ENCODE data around the gene ANTXR1.
"Not testable (repeated sequence)": the region's sequence is repeated elsewhere in the genome, so short reads cannot be mapped to it uniquely, and the experiment has no call there.

Gene ANTXR1

DNA sequence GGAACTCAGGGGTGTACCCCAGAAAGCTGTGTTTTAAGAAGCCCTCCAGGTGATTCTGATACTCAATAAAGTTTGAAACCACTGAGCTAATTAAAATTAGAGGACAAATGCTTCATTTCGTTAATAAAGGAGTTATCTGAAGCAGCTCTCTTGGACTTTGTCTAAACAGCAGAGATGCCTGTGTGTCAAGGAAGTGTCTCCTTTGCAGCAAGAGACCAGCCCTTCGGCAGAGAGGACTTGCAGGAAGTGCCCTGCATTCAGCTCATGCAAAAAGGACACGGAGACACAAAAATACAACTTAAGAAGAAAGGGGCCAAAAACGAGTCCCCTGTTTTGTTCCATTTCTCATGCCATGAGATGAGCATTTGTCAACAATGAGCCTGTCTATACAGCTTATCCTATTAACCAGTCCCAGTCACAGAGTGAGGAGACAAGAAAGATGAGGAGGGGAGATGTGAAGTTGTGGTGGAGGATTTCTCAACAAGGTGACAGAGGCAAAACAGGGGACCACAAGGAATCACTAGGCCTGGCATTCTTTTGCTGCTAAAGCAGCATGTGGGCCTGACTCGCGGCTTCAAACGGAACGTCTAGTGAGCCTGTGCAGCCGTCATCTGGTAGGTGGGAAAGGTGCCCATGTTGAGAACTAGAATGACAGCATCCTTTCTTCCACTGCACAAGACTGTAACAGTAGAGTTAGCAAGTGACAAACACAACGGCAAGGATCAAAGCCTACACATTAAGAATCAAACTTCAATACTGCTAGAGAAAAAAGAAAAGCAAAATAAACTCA is 152.3 kb downstream of the ANTXR1 start:
- DNase-seq (ENCODE audit: low spot score) = no peak

GRCh38 chr2:69166465-69166811 is 153.5 kb downstream of the ANTXR1 start:
- no peak for DNase-seq (ENCODE audit: low spot score)

GRCh38 chr2:69166812-69167468 is 154.0 kb downstream of the ANTXR1 start:
- no peak for DNase-seq (ENCODE audit: low spot score)

- no peak for DNase-seq (ENCODE audit: low spot score)
Observed at GRCh38 chr2:69167469-69167822, 154.5 kb downstream of the ANTXR1 start.

GRCh38 chr2:69168144-69168813 is 155.3 kb downstream of the ANTXR1 start:
- DNase-seq (ENCODE audit: low spot score) = no peak

- no peak for DNase-seq (ENCODE audit: low spot score)
Observed at GRCh38 chr2:69168950-69169654, 156.1 kb downstream of the ANTXR1 start.

GRCh38 chr2:69169655-69170389 is 156.8 kb downstream of the ANTXR1 start:
- no peak for DNase-seq (ENCODE audit: low spot score)

GRCh38 chr2:69170661-69171060 is 157.7 kb downstream of the ANTXR1 start:
- DNase-seq (ENCODE audit: low spot score) = no peak

GRCh38 chr2:69171116-69171896 is 158.3 kb downstream of the ANTXR1 start:
- no peak for DNase-seq (ENCODE audit: low spot score)

DNA sequence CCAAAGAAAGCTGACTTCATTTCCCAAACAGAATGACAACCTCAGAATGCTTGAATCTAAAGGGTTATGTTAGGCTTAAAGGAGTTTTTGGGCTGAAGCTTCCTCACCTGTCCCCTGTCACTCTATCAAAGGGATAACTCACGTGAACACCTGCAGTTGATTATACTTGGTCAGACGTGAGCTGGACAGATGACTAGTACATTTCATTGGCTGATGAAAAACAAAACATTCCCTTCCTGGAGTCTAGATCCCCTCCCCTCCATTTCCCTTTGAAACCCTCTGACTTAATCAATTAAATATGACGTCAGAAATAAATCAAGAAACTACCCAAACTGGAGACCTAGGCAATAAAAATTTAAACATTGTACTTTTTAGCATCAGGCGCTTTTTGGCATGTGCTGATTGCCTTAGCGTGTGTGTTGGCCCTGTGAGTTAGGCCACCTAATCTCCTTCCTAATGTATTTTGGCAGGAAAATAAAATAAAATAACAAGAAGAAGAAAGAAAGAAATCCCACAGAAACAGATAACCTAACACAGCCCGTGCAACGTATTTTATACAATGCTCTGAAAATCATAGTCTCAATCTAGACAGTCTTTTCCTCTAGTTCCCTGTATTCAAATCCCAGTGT is 159.0 kb downstream of the ANTXR1 start:
- DNase-seq (ENCODE audit: low spot score) = no peak

DNA sequence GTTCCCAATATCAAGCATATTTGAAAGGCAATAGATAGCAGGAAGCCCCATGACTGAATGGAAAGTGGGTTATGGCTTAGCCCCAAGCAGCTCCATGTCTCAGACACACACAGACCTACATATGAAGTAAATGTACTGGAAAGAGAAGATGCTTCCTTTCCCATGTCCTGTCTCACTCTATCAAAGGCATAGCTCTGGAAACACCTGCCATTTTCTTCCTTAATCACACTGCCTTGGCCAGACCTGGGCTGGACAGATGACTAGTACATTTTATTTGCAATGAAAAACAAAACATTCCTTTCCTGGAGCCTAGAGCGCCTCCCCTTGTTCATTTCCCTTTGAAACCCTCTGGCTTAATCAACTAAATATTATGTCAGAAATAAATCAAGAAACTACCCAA is 160.7 kb downstream of the ANTXR1 start:
- no peak for DNase-seq (ENCODE audit: low spot score)

DNA sequence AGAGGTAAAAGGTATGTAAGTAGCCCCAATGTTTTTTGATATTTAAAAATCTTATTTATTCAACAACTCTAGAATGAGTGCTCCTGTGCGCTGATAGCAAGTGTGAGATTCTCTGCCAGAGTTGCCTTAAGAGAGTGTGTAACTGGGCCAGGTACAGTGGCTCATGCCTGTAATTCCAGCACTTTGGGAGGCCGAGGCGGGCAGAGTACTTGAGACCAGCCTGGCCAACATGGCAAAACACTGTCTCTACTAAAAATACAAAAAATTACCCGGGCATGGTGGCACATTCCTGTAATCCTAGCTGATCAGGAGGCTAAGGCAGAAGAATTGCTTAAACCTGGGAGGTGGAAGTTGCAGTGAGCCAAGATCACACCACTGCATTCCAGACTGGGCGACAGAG is 161.2 kb downstream of the ANTXR1 start:
- not testable (repeated sequence) for DNase-seq (ENCODE audit: low spot score)

- DNase-seq (ENCODE audit: low spot score) = no peak
Observed at GRCh38 chr2:69175790-69176715, 163.1 kb downstream of the ANTXR1 start.

- DNase-seq (ENCODE audit: low spot score) = no peak
Observed at GRCh38 chr2:69177063-69177771, 164.2 kb downstream of the ANTXR1 start.

GRCh38 chr2:69177785-69178636 is 165.0 kb downstream of the ANTXR1 start:
- DNase-seq (ENCODE audit: low spot score) = no peak

GRCh38 chr2:69178756-69179155 is 165.8 kb downstream of the ANTXR1 start:
- no peak for DNase-seq (ENCODE audit: low spot score)

- no peak for DNase-seq (ENCODE audit: low spot score)
Observed at GRCh38 chr2:69180227-69180626, 167.2 kb downstream of the ANTXR1 start.

GRCh38 chr2:69180974-69181373 is 168.0 kb downstream of the ANTXR1 start:
- no peak for DNase-seq (ENCODE audit: low spot score)
